Prostate gland (tissue), 2 donors: ENCODE results near the gene MYCBPAP. TPM values are rescaled to one million over a fixed set of nuclear protein-coding genes. Genes with fewer than 3 reads are reported as not detected.
A peak's percentile ranks its signal among the peaks of the same experiment; 100 is the strongest.
"Not testable (repeated sequence)": the region's sequence is repeated elsewhere in the genome, so short reads cannot be mapped to it uniquely, and the experiment has no call there.

ENCODE experiments used
- DNase-seq: peaks from one replicate; pipeline ENCODE4 v3.0.0-alpha.2; 2019; ENCODE audit warnings: low spot score
- H3K27ac ChIP-seq, 2 donors: fragments of 200-600 bp; sonication (generic); 2 replicates each; pipeline ENCODE4 v1.5.1; 2017 to 2019
- H3K27me3 ChIP-seq: fragments of 200-600 bp; sonication (generic); replicated peaks from 2 replicates; pipeline ENCODE4 v1.5.1; 2019; ENCODE audit not compliant: insufficient read depth
- H3K36me3 ChIP-seq, 2 donors: fragments of 200-600 bp; sonication (generic); 1 replicate in 1 of 2; 2 replicates in 1 of 2; pipeline versions ENCODE4 v1.5.1 to v1.8.1; 2017 to 2019
- H3K4me1 ChIP-seq: fragments of 200-600 bp; sonication (generic); replicated peaks from 2 replicates; pipeline ENCODE4 v1.5.1; 2019
- H3K4me3 ChIP-seq, 2 donors: fragments of 200-600 bp; sonication (generic); 2 replicates each; pipeline ENCODE4 v1.5.1; 2017 to 2019
- H3K9me3 ChIP-seq: fragments of 200-600 bp; sonication (generic); 2 replicates; pipeline ENCODE4 v1.5.1; 2017
- POLR2A ChIP-seq: fragments of 450-650 bp; IDR thresholded peaks from one replicate; pipeline ENCODE4 v1.6.1; 2016; ENCODE audit warnings: antibody characterized with exemption, mild to moderate bottlenecking
- POLR2AphosphoS5 ChIP-seq: sonication (generic); formaldehyde crosslinking; IDR thresholded peaks from one replicate; pipeline ENCODE4 v1.6.1; 2017; ENCODE audit warnings: antibody characterized with exemption
- WGBS: methylation state at CpG from one replicate; pipeline ENCODE4 v1.1.5; 2018; 5-methylcytosine and 5-hydroxymethylcytosine counted together
- intact Hi-C: fragments of 100-400 bp; cut with DNase I; formaldehyde crosslinking; loops from one replicate; pipeline ENCODE4 v1.14.2; 2022
- total RNA-seq, 2 donors: library from RNA; depleted of rRNA; stranded (reverse); fragments of >200 nt; gene quantifications; one replicate each; pipeline ENCODE4 v1.1.0, GENCODE V29; 2016
- TF ChIP-seq, protein P1 (sequence below), 4 experiments: fragments of 200-600 bp in 2 of 4; fragments of 450-650 bp in 2 of 4; sonication (generic) in 2 of 4; IDR thresholded peaks; 1 replicate in 3 of 4; 2 replicates in 1 of 4; pipeline ENCODE4 v1.5.1; 2016 to 2019; ENCODE audit warnings: antibody characterized with exemption in 4 of 4, mild to moderate bottlenecking in 2 of 4, moderate library complexity in 2 of 4

MYCBPAP gene
- total RNA-seq, 2 donors from 2014 or later = 0.14 to 12.6 TPM

DNA sequence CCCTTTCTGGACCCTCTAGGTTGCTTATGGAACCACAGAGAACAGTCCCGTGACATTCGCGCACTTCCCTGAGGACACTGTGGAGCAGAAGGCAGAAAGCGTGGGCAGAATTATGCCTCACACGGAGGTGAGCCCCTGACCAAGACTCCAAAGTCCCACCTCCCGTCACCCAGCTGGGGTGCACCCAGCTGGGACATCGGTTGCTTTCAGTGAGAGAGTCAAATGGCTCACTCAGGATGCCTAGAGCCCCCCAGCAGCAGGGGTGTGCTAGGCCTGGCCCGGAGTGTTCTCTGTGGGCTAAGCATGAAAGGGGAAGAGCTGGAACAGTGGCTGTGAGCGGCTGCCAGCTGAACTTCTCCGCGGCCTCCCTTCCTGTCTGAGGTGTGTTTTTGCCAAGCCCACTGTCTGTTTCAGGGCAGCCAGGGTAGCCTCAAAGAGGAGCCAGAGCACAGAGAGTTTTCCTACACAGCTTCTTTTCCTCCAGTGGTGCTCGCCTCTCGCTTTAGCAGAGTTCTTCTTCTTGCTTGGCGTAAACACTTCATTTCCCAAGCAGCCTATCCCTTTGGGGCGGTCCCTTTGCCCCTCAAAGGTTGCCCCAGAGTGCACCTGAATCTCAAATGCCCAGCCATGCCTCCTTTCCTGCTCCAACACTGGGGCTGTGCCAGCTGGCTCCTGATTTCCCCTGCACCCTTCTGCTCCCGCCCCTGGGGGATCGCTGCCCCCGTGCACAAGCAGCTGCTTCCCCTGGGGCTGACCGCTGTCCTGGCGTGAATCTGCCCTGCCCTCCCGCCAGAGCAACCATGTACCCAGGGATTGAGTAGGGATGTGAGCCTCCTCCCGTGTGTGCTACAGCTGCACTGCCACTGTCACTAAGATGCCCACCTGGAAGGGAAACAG is 37.0 kb upstream of the MYCBPAP start:
- no peak for DNase-seq
- TF ChIP-seq POLR2A (no peak), POLR2AphosphoS5 (no peak)
- TF ChIP-seq, protein P1, sequence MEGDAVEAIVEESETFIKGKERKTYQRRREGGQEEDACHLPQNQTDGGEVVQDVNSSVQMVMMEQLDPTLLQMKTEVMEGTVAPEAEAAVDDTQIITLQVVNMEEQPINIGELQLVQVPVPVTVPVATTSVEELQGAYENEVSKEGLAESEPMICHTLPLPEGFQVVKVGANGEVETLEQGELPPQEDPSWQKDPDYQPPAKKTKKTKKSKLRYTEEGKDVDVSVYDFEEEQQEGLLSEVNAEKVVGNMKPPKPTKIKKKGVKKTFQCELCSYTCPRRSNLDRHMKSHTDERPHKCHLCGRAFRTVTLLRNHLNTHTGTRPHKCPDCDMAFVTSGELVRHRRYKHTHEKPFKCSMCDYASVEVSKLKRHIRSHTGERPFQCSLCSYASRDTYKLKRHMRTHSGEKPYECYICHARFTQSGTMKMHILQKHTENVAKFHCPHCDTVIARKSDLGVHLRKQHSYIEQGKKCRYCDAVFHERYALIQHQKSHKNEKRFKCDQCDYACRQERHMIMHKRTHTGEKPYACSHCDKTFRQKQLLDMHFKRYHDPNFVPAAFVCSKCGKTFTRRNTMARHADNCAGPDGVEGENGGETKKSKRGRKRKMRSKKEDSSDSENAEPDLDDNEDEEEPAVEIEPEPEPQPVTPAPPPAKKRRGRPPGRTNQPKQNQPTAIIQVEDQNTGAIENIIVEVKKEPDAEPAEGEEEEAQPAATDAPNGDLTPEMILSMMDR (IDR thresholded peaks at IDR 0.05) = no peak
- Histone ChIP-seq H3K27ac (peak overlapping the region; percentile 37 to 49), H3K36me3 (no peaks in the 10 kb centered on the region), H3K27me3 (no peaks in the 10 kb centered on the region), H3K9me3 (no peaks in the 10 kb centered on the region), H3K4me1 (peaks cover 10% of the 10 kb centered on the region), H3K4me3 (no peak overlapping the region)
- WGBS = 48% methylated on average over 22 of the region's 22 CpGs
- intact Hi-C loops = no loop called here

DNA sequence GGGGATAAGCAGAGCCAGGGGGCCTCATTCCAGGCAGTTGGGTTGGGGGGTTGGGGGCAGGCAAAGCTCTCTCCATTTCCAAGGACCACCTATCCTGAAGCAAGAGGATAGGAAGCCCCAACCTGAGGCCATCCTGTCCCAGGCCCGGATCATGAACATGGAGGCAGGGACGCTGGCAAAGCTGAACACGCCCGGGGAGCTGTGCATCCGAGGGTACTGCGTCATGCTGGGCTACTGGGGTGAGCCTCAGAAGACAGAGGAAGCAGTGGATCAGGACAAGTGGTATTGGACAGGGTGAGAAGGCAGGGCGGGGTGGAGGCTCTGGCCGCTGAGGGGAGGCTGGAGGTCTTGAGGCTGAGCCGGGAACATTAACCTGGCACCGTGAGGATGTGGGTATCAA is 36.0 kb upstream of the MYCBPAP start:
- no peak for DNase-seq

DNA sequence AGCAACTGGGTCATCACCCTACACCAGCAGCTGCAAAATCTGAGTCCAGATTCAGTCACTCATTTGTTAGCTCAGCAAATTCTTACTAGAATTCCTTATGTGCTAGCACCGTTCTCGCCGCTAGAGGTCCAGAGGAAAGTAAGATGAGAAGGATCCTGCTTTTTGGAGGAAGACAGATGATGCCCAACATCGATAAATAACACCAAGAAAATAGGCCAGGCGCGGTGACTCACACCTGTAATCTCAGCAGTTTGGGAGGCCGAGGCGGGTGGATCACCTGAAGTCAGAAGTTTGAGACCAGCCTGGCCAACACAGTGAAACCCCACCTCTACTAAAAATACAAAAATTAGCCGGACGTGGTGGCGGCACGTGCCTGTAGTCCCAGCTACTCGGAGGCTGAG is 35.5 kb upstream of the MYCBPAP start:
- peaks cover 10% of the 10 kb centered on the region for H3K4me1 ChIP-seq
- H3K9me3 ChIP-seq, H3K36me3 ChIP-seq, DNase-seq, H3K27ac ChIP-seq, H3K27me3 ChIP-seq, intact Hi-C loops, H3K4me3 ChIP-seq: not testable (repeated sequence)
- WGBS = 94% methylated on average over 13 of the region's 13 CpGs

More for the DNA sequence above, 36.0 kb upstream of the MYCBPAP start:
- H3K9me3 ChIP-seq = no peaks in the 10 kb centered on the region
- H3K4me1 ChIP-seq = peaks cover 10% of the 10 kb centered on the region
- H3K27me3 ChIP-seq = no peaks in the 10 kb centered on the region
- intact Hi-C loops = no loop called here
- no peak overlapping the region for H3K27ac ChIP-seq
- no peaks in the 10 kb centered on the region for H3K36me3 ChIP-seq
- no peak for TF ChIP-seq POLR2AphosphoS5
- no peak overlapping the region for H3K4me3 ChIP-seq
- 94% methylated on average over 10 of the region's 10 CpGs for WGBS

DNA sequence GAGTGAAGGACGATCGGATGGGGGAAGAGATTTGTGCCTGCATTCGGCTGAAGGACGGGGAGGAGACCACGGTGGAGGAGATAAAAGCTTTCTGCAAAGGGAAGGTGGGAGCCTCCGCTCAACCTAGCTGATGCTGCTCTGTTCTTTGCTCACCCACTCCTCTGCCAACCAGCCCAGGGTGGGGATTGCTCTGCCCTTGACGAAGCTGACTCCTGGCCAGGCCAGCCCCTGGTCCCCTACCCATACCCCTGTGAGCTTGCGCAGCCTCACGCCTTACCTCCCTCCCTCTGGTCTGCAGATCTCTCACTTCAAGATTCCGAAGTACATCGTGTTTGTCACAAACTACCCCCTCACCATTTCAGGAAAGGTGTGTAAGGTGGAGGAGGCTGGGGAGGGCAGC is 34.3 kb upstream of the MYCBPAP start:
- TF ChIP-seq POLR2AphosphoS5 (no peak), POLR2A (no peak)
- no peak for DNase-seq
- 96% methylated on average over 11 of the region's 11 CpGs for WGBS
- H3K9me3 ChIP-seq = no peaks in the 10 kb centered on the region
- no peak overlapping the region for H3K4me3 ChIP-seq
- no peaks in the 10 kb centered on the region for H3K27me3 ChIP-seq
- H3K36me3 ChIP-seq = no peaks in the 10 kb centered on the region
- H3K27ac ChIP-seq = no peak overlapping the region
- peaks cover 6% of the 10 kb centered on the region for H3K4me1 ChIP-seq
- intact Hi-C loops = no loop called here

DNA sequence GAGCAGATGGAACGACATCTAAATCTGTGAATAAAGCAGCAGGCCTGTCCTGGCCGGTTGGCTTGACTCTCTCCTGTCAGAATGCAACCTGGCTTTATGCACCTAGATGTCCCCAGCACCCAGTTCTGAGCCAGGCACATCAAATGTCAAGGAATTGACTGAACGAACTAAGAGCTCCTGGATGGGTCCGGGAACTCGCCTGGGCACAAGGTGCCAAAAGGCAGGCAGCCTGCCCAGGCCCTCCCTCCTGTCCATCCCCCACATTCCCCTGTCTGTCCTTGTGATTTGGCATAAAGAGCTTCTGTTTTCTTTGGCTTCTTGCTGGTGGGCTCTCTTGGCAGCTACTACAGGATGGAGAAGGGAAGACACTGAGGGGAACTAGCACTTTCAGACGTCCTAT is 33.7 kb upstream of the MYCBPAP start:
- no peaks in the 10 kb centered on the region for H3K36me3 ChIP-seq
- H3K4me1 ChIP-seq = peaks cover 1% of the 10 kb centered on the region
- no peaks in the 10 kb centered on the region for H3K27me3 ChIP-seq
- TF ChIP-seq POLR2AphosphoS5 = no peak
- TF ChIP-seq, protein P1 (IDR thresholded peaks at IDR 0.05) = no peak
- no peak for TF ChIP-seq POLR2A
- WGBS = 63% methylated on average over 6 of the region's 6 CpGs
- intact Hi-C loops = no loop called here
- no peak overlapping the region for H3K4me3 ChIP-seq
- H3K9me3 ChIP-seq = no peaks in the 10 kb centered on the region
- no peak for DNase-seq
- no peak overlapping the region for H3K27ac ChIP-seq

DNA sequence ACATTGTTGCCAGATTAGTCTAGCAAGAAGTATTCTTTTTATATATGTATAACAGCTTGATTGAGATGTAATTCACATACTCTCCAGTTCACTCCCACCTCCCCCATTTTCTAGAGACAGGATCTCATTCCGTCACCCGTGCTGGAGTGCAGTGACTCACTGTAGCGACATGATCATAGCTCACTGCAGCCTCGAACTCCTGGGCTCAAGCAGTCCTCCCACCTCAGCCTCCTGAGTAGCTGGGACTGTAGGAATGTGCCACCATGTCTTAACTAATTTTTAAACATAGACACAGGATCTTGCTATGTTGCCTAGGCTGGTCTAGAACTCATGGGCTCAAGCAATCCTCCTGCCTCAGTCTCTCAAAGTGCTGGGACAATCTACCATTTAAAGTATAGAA is 32.9 kb upstream of the MYCBPAP start:
- intact Hi-C loops = no loop called here
- Histone ChIP-seq H3K27ac (no peak overlapping the region), H3K4me3 (no peak overlapping the region), H3K4me1 (peaks cover 6% of the 10 kb centered on the region), H3K9me3 (no peaks in the 10 kb centered on the region), H3K36me3 (no peaks in the 10 kb centered on the region), H3K27me3 (no peaks in the 10 kb centered on the region)
- DNase-seq = no peak
- TF ChIP-seq, protein P1 (IDR thresholded peaks at IDR 0.05) = no peak
- TF ChIP-seq POLR2A (no peak), POLR2AphosphoS5 (no peak)
- WGBS = 83% methylated on average over 4 of the region's 4 CpGs

DNA sequence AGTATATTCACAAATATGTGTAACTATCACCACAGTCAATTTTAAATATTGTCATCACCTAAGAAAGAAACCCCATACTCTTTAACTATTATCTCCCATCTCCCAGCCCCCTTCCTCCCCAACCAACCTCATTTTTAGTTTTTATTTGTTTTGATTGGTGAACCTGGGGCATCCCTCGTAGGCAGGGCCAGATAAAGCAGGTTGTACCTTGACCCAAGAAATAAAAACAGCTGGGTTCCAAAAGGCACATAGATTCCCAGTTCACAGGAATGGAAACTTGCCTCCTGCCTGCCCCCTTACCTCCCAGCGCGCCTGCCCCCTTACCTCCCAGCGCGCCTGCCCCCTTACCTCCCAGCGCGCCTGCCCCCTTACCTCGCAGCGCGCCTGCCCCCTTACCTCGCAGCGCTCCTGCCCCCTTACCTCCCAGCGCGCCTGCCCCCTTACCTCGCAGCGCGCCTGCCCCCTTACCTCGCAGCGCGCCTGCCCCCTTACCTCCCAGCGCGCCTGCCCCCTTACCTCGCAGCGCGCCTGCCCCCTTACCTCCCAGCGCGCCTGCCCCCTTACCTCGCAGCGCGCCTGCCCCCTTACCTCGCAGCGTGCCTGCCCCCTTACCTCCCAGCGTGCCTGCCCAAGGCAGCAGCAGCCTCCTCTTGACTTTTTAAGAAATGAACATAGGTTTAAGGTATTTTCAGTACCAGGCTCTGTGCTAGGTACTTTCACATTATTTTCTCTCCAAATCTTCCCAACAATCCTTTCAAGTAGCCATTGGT is 32.3 kb upstream of the MYCBPAP start:
- intact Hi-C loops, H3K4me1 ChIP-seq, H3K36me3 ChIP-seq, H3K4me3 ChIP-seq, H3K27me3 ChIP-seq, H3K9me3 ChIP-seq, DNase-seq, H3K27ac ChIP-seq: not testable (repeated sequence)
- WGBS = 31% methylated on average over 19 of the region's 33 CpGs
